Breast epithelium (tissue), 3 donors: Measurements from ENCODE around the gene MPPED1.

Source experiments
- POLR2A ChIP-seq: fragments of 450-650 bp; IDR thresholded peaks from one replicate; pipeline ENCODE4 v1.6.1; 2016; ENCODE audit warnings: antibody characterized with exemption, mild to moderate bottlenecking, moderate library complexity
- TF ChIP-seq, protein P1 (sequence below), 3 donors: fragments of 450-650 bp; IDR thresholded peaks; one replicate each; pipeline ENCODE4 v1.5.1; 2016 to 2017; ENCODE audit warnings: antibody characterized with exemption in 3 of 3, mild to moderate bottlenecking in 3 of 3, moderate library complexity in 3 of 3

DNA sequence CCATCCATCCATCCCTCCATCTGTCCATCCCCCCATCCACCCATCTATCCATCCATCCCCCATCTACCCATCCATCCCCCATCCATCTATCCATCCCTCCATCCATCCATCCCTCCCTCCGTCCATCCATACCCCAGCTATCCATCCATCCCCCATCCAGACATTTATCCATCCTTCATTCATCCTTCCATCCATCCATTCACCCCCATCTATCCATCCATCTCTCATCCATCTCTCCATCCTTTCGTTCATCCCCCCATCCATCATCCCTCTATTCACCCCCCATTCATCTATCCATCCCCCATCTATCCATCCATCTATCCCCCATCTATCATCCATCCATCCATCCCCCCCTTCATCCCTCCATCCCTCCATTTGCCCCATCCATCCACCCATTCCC is 97.5 kb downstream of the MPPED1 start:
- TF ChIP-seq, protein P1, sequence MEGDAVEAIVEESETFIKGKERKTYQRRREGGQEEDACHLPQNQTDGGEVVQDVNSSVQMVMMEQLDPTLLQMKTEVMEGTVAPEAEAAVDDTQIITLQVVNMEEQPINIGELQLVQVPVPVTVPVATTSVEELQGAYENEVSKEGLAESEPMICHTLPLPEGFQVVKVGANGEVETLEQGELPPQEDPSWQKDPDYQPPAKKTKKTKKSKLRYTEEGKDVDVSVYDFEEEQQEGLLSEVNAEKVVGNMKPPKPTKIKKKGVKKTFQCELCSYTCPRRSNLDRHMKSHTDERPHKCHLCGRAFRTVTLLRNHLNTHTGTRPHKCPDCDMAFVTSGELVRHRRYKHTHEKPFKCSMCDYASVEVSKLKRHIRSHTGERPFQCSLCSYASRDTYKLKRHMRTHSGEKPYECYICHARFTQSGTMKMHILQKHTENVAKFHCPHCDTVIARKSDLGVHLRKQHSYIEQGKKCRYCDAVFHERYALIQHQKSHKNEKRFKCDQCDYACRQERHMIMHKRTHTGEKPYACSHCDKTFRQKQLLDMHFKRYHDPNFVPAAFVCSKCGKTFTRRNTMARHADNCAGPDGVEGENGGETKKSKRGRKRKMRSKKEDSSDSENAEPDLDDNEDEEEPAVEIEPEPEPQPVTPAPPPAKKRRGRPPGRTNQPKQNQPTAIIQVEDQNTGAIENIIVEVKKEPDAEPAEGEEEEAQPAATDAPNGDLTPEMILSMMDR (IDR thresholded peaks at IDR 0.05) = no peak
- no peak for TF ChIP-seq POLR2A
